Body of pancreas (tissue), 4 donors: ENCODE results near the gene RSRC1. TPM values are rescaled to one million over a fixed set of nuclear protein-coding genes. Genes with fewer than 3 reads are reported as not detected.

ENCODE experiments used
- ATAC-seq: fragments of 150-250 bp; one replicate; pipeline ENCODE4 v1.9.1; 2016
- DNase-seq, 4 donors: peaks; one replicate each; pipeline ENCODE4 v3.0.0-alpha.2; 2019
- H3K27ac ChIP-seq, 4 donors: fragments of 200-600 bp; sonication (generic); 1 replicate in 3 of 4; 2 replicates in 1 of 4; pipeline versions ENCODE4 v1.5.1 to v1.6.1; 2016 to 2019; ENCODE audit warnings: mild to moderate bottlenecking in 1 of 4, mixed read lengths in 1 of 4, moderate library complexity in 1 of 4
- H3K27me3 ChIP-seq, 2 donors: fragments of 200-600 bp; sonication (generic); one replicate each; pipeline ENCODE4 v1.6.0; 2016; ENCODE audit warnings: mild to moderate bottlenecking in 1 of 2
- H3K36me3 ChIP-seq, 2 donors: fragments of 200-600 bp; sonication (generic); replicated peaks in 1 of 2; 2 replicates each; pipeline ENCODE4 v1.5.1; 2016; ENCODE audit warnings: low read depth in 2 of 2; ENCODE audit not compliant: insufficient read depth in 1 of 2
- H3K4me1 ChIP-seq: fragments of 200-600 bp; sonication (generic); one replicate; pipeline ENCODE4 v1.6.0; 2016
- H3K4me3 ChIP-seq, 2 donors: fragments of 200-600 bp; sonication (generic); 1 replicate in 1 of 2; 2 replicates in 1 of 2; pipeline ENCODE4 v1.5.1; 2016 to 2019
- H3K9me3 ChIP-seq, 3 donors: fragments of 200-600 bp; sonication (generic); 1 replicate in 2 of 3; 2 replicates in 1 of 3; pipeline ENCODE4 v1.5.1; 2016
- POLR2A ChIP-seq, 3 donors: fragments of 450-650 bp; IDR thresholded peaks; one replicate each; pipeline ENCODE4 v1.6.1; 2016; ENCODE audit warnings: antibody characterized with exemption in 3 of 3, mild to moderate bottlenecking in 2 of 3
- WGBS, 2 donors: methylation state at CpG; one replicate each; pipeline ENCODE4 v1.1.5; 2017; 5-methylcytosine and 5-hydroxymethylcytosine counted together
- intact Hi-C: fragments of 100-400 bp; cut with DNase I; formaldehyde crosslinking; loops from one replicate; pipeline ENCODE4 v1.15.1; 2023
- total RNA-seq, 2 donors: library from RNA; depleted of rRNA; stranded (reverse); fragments of >200 nt; gene quantifications; one replicate each; pipeline ENCODE4 v1.1.0, GENCODE V29; 2016
- TF ChIP-seq, protein P1 (sequence below), 7 experiments: fragments of 450-650 bp in 4 of 7; fragments of 200-600 bp in 3 of 7; sonication (generic) in 3 of 7; IDR thresholded peaks; one replicate each; pipeline ENCODE4 v1.5.1; 2016 to 2019; ENCODE audit warnings: antibody characterized with exemption in 7 of 7

Gene RSRC1
- total RNA-seq, 2 donors from 2014 or later = 18.5 to 21.5 TPM

DNA sequence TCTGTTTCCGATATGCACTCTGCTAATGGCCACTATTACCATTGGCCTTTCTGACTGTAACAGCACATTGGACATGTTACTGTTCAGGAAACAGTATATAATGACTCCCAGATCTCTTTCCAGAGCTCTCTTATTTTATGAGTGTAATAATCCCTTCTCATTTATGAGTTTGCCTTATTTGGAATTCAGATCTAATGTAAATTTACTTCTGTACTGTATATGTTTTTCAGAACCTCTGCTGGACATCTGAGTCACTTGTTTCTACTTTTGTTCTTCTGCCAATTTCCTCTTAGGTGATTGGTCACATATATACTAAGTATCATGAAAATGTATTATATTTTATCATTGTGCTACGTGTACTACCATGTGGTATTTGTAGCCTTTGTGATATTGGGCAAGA is 30.5 kb downstream of the RSRC1 start:
- TF ChIP-seq, protein P1, sequence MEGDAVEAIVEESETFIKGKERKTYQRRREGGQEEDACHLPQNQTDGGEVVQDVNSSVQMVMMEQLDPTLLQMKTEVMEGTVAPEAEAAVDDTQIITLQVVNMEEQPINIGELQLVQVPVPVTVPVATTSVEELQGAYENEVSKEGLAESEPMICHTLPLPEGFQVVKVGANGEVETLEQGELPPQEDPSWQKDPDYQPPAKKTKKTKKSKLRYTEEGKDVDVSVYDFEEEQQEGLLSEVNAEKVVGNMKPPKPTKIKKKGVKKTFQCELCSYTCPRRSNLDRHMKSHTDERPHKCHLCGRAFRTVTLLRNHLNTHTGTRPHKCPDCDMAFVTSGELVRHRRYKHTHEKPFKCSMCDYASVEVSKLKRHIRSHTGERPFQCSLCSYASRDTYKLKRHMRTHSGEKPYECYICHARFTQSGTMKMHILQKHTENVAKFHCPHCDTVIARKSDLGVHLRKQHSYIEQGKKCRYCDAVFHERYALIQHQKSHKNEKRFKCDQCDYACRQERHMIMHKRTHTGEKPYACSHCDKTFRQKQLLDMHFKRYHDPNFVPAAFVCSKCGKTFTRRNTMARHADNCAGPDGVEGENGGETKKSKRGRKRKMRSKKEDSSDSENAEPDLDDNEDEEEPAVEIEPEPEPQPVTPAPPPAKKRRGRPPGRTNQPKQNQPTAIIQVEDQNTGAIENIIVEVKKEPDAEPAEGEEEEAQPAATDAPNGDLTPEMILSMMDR (IDR thresholded peaks at IDR 0.05) = no peak
- TF ChIP-seq POLR2A (IDR thresholded peaks at IDR 0.05) = no peak
- H3K36me3 ChIP-seq = no peaks in the 10 kb centered on the region
- no peaks in the 10 kb centered on the region for H3K4me1 ChIP-seq
- H3K9me3 ChIP-seq = no peaks in the 10 kb centered on the region
- H3K4me3 ChIP-seq = no peak overlapping the region
- H3K27ac ChIP-seq = no peak overlapping the region
- intact Hi-C loops = no loop called here
- DNase-seq = no peak
- WGBS, 2 donors = 86 to 89% methylated on average over 2 of the region's 2 CpGs
- ATAC-seq = no peak
- H3K27me3 ChIP-seq = no peaks in the 10 kb centered on the region

DNA sequence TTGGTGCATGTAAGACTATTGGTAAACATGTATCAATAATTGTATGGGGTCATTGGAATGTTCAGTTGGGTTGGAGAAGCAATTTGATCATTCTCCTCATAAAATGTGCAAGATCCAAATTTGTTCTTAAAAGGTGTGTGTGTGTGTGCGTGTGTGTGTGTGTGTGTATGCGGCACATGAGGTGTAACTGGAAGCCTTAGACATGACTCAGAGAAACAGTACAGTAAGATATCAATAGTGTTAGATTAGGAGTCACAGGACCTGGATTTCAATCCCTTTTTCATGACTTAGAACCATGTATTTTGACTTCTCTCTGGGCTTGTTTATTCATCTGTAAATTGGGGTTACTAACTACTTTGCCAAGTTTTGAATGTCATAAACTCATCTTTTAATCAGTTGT is 38.3 kb downstream of the RSRC1 start:
- H3K36me3 ChIP-seq = no peaks in the 10 kb centered on the region
- H3K27me3 ChIP-seq = no peaks in the 10 kb centered on the region
- no peak overlapping the region for H3K27ac ChIP-seq
- no peak for ATAC-seq
- no peaks in the 10 kb centered on the region for H3K9me3 ChIP-seq
- DNase-seq = no peak
- WGBS, 2 donors = 59 to 83% methylated on average over 2 of the region's 2 CpGs
- TF ChIP-seq POLR2A (IDR thresholded peaks at IDR 0.05) = no peak
- TF ChIP-seq, protein P1 (IDR thresholded peaks at IDR 0.05) = no peak
- no peak overlapping the region for H3K4me3 ChIP-seq
- intact Hi-C loops = no loop called here
- H3K4me1 ChIP-seq = no peaks in the 10 kb centered on the region

DNA sequence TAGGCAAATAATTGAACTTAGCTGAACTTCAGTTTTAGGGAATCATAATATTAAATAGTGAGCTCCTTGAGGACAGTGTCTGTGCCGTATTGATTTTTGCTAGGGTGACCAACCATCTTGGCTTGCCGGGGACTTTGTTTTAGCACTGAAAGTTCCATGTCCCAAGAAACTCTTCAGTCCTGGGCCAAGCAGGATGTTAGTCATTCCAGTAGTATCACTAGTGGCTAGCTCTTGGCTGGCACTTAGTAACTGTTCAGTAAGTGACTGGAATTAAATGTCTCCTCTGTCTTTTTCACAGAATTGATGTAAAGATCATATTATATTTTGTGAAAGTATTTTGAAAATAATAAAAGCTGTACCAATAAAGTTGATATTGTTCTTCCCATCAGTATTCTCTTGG is 42.3 kb downstream of the RSRC1 start:
- Histone ChIP-seq H3K4me1 (no peaks in the 10 kb centered on the region), H3K27ac (no peak overlapping the region), H3K4me3 (no peak overlapping the region), H3K36me3 (no peaks in the 10 kb centered on the region), H3K27me3 (no peaks in the 10 kb centered on the region), H3K9me3 (no peaks in the 10 kb centered on the region)
- intact Hi-C loops = no loop called here
- ATAC-seq = no peak
- no peak for DNase-seq
- TF ChIP-seq, protein P1 (IDR thresholded peaks at IDR 0.05) = no peak
- no peak for TF ChIP-seq POLR2A (IDR thresholded peaks at IDR 0.05)
- 98 to 100% methylated on average over 2 of the region's 2 CpGs for WGBS, 2 donors

DNA sequence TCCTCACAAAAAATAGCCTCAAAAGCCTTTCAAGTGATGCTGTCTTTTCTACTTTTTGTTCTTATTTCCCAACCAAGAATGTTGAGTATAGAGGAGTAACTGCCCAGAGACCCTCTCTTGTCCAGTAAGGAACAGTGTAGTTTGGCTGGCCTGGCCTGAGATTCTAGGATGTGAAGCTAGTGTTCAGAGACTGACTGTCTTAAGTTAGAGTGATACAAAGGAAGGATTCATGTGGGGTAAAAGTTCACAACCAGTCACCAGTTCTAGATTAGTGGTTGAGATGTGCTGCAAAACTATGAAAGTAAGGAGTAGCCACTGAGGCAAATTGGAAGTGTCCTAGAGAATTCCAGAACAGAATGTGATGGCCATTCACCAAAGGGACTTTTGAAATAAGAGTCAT is 49.1 kb downstream of the RSRC1 start:
- H3K36me3 ChIP-seq = no peaks in the 10 kb centered on the region
- no peak overlapping the region for H3K4me3 ChIP-seq
- intact Hi-C loops = no loop called here
- H3K4me1 ChIP-seq = no peaks in the 10 kb centered on the region
- H3K27me3 ChIP-seq = no peaks in the 10 kb centered on the region
- TF ChIP-seq, protein P1 (IDR thresholded peaks at IDR 0.05) = no peak
- no peak for TF ChIP-seq POLR2A (IDR thresholded peaks at IDR 0.05)
- no peak for ATAC-seq
- no peak for DNase-seq
- no peaks in the 10 kb centered on the region for H3K9me3 ChIP-seq
- no peak overlapping the region for H3K27ac ChIP-seq

DNA sequence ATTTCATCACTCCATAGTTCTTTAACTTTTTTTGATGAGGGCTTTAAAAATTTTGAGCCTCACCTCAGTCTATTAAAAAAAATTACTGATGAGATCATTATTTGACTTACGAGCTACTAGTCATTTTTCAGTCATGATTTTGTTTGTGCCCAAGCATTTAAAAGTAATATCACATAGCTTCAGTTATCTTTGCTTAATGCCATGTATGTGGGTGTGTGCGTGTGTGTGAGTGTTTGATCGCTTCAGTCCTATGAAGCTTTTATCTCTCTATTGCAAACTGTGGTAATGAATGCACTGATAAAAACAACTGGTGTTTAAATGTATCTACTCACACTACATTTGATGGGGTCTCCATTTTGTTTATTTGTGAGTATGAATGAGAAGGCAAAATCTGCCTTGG is 49.8 kb downstream of the RSRC1 start:
- H3K9me3 ChIP-seq = no peaks in the 10 kb centered on the region
- intact Hi-C loops = no loop called here
- no peak for ATAC-seq
- no peaks in the 10 kb centered on the region for H3K27me3 ChIP-seq
- no peak overlapping the region for H3K27ac ChIP-seq
- TF ChIP-seq POLR2A (IDR thresholded peaks at IDR 0.05) = no peak
- TF ChIP-seq, protein P1 (IDR thresholded peaks at IDR 0.05) = no peak
- no peaks in the 10 kb centered on the region for H3K36me3 ChIP-seq
- WGBS, 2 donors = 70 to 73% methylated on average over 3 of the region's 3 CpGs
- no peak for DNase-seq
- H3K4me1 ChIP-seq = no peaks in the 10 kb centered on the region
- H3K4me3 ChIP-seq = no peak overlapping the region
